ENCODE measurements around the gene RCN1. TPM values are rescaled to one million over a fixed set of nuclear protein-coding genes. Genes with fewer than 3 reads are reported as not detected.

RCN1 gene
- total RNA-seq, 2 donors from 2014 or later = 23.6 to 30.7 TPM

DNA sequence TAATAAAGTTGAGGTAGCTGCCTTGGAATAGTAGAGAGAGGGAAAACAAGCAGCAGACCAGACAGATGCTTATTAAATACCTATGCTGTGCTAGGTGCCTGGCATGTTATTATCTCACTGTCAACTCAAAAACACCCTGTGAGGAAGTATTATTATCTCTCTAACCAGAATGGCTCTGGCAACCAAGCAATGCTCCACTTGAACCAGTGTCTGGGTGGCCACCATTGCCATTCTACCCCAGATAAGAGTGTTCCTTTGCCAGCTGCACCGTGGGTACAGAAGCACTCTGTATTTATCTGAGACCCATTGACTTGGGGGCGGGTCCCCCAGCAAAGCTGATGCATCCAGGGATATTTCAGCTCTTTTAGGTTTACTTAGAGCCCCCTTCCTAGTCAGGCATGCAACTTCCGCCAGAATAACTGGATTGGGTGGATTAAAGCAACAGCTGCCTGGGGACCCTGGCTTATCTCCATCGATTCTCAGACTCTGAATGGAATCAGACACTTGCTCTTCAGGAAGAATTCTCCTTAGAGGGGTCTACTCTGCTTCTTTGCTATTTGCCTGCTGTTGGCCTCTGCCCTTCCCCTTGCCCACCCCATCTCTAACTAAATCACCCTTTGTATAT is 49.1 kb downstream of the RCN1 start:
- Histone ChIP-seq H3K4me3 (no peak overlapping the region), H3K27me3 (no peaks in the 10 kb centered on the region), H3K36me3 (replicated peaks in 1 of 2; ENCODE audit: insufficient read depth in 1 of 2, low read depth in 2 of 2) (no peaks in the 10 kb centered on the region), H3K4me1 (no peaks in the 10 kb centered on the region), H3K9me3 (no peaks in the 10 kb centered on the region), H3K27ac (no peak overlapping the region)
- ATAC-seq (no peak), DNase-seq (no peak)
- 58 to 64% methylated on average over 4 of the region's 4 CpGs for WGBS, 2 donors
- TF ChIP-seq CTCF (IDR thresholded peaks at IDR 0.05) = no peak
- no peak for TF ChIP-seq POLR2A (IDR thresholded peaks at IDR 0.05)
- intact Hi-C loops (cut with DNase I) = no loop called here

GRCh38 chr11:32141745-32142546 is 51.1 kb downstream of the RCN1 start:
- DNase-seq (no peak), ATAC-seq (no peak)
- H3K27me3 ChIP-seq = no peaks in the 10 kb centered on the region
- WGBS, 2 donors = 53 to 54% methylated on average over 6 of the region's 6 CpGs
- H3K27ac ChIP-seq = no peak overlapping the region
- H3K36me3 ChIP-seq (replicated peaks in 1 of 2; ENCODE audit: insufficient read depth in 1 of 2, low read depth in 2 of 2) = no peaks in the 10 kb centered on the region
- no peaks in the 10 kb centered on the region for H3K4me1 ChIP-seq
- TF ChIP-seq CTCF (IDR thresholded peaks at IDR 0.05) (no peak), POLR2A (IDR thresholded peaks at IDR 0.05) (no peak)
- H3K9me3 ChIP-seq = no peaks in the 10 kb centered on the region
- no peak overlapping the region for H3K4me3 ChIP-seq
- intact Hi-C loops (cut with DNase I) = no loop called here

- ATAC-seq (no peak), DNase-seq (no peak)
- H3K27me3 ChIP-seq = no peaks in the 10 kb centered on the region
- TF ChIP-seq POLR2A (IDR thresholded peaks at IDR 0.05) (no peak), CTCF (IDR thresholded peaks at IDR 0.05) (no peak)
- no peaks in the 10 kb centered on the region for H3K9me3 ChIP-seq
- no peaks in the 10 kb centered on the region for H3K4me1 ChIP-seq
- H3K4me3 ChIP-seq = no peak overlapping the region
- no peaks in the 10 kb centered on the region for H3K36me3 ChIP-seq (replicated peaks in 1 of 2; ENCODE audit: insufficient read depth in 1 of 2, low read depth in 2 of 2)
- intact Hi-C loops (cut with DNase I) = no loop called here
- WGBS, 2 donors = 83 to 85% methylated on average over 8 of the region's 8 CpGs
- H3K27ac ChIP-seq = no peak overlapping the region
Measured at GRCh38 chr11:32143378-32143777, 52.5 kb downstream of the RCN1 start.

GRCh38 chr11:32145282-32145681 is 54.4 kb downstream of the RCN1 start:
- Histone ChIP-seq H3K4me1 (no peaks in the 10 kb centered on the region), H3K9me3 (no peaks in the 10 kb centered on the region), H3K36me3 (replicated peaks in 1 of 2; ENCODE audit: insufficient read depth in 1 of 2, low read depth in 2 of 2) (no peaks in the 10 kb centered on the region), H3K27ac (no peak overlapping the region), H3K27me3 (no peaks in the 10 kb centered on the region), H3K4me3 (no peak overlapping the region)
- ATAC-seq = no peak
- DNase-seq = no peak
- intact Hi-C loops (cut with DNase I) = no loop called here
- TF ChIP-seq POLR2A (IDR thresholded peaks at IDR 0.05) = no peak
- 74 to 77% methylated on average over 3 of the region's 3 CpGs for WGBS, 2 donors

DNA sequence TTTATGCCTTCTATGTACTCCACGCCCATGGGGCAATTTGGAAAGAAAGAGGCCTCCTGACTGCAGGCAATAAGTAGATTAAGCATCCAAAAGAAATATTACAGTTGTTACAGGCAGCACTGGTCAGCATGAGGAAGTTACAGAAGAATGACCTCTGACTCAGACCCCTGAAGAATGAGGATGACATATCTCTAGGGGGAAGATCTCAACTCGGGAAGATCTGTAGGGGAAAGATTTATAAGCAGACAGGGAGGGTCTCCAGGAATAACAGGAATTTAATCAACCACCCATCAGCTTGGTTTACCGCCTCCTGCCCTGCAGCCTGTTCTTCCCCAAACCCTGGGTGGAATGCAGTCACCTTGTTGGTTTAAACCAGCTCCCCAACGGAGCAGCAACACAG is 58.0 kb downstream of the RCN1 start:
- no peaks in the 10 kb centered on the region for H3K9me3 ChIP-seq
- 54 to 56% methylated on average over 4 of the region's 4 CpGs for WGBS, 2 donors
- H3K36me3 ChIP-seq (replicated peaks in 1 of 2; ENCODE audit: insufficient read depth in 1 of 2, low read depth in 2 of 2) = no peaks in the 10 kb centered on the region
- H3K27me3 ChIP-seq = no peaks in the 10 kb centered on the region
- DNase-seq = no peak
- no peaks in the 10 kb centered on the region for H3K4me1 ChIP-seq
- no peak for ATAC-seq
- no peak overlapping the region for H3K4me3 ChIP-seq
- no peak overlapping the region for H3K27ac ChIP-seq
- TF ChIP-seq CTCF (IDR thresholded peaks at IDR 0.05) (no peak), POLR2A (IDR thresholded peaks at IDR 0.05) (no peak)
- intact Hi-C loops (cut with DNase I) = no loop called here

Data from body of pancreas (tissue), 4 donors.